ENCODE results near the gene VAX1.

The VAX1 gene

GRCh38 chr10:117163954-117164548 lies 26.0 kb upstream of the VAX1 start:
- DNase-seq = no peak

DNA sequence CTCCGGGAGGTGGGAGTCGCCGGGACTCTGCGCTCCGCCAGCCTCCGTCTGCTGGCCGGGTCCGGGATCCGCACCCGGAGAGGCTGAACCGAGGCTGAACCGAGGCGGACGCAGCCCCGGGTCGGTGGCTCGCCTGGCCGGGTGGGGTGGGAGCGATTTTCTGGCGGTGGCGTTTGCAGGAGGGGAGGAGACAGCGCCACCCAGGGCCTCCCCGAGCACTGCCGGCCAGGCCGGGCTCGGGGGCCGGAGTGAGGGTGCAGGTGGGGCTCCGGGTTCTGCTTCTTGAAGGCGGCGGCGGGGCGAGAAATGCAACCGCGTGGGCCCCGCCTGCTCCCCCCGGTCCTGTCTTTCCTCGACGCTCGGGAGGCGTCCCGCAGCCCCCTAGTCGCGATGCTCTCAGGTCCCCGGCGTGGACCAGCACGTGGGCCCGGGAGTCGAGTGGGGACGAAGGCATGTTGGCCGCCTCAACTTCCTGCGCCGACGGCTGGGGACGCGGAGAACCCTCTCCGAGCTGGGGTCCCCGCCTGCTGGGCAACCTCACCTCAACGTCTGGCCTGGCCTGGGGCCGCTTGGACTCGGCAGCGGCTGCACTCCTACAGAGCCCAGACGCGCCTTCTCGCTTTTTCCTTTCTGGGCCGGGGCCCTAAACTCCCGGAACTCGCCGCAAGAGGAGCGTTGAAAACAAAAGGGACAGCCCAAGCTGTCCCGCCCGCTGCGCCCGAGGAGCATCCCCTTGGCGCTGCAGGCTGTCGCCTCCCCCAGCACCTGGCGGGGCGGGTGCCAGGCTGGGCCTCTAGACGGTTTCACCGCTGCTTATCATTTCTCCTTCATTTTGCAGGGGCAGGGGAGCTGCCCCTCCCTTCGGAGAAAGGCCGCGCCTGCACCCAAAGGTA lies 25.2 kb upstream of the VAX1 start:
- DNase-seq = no peak

DNA sequence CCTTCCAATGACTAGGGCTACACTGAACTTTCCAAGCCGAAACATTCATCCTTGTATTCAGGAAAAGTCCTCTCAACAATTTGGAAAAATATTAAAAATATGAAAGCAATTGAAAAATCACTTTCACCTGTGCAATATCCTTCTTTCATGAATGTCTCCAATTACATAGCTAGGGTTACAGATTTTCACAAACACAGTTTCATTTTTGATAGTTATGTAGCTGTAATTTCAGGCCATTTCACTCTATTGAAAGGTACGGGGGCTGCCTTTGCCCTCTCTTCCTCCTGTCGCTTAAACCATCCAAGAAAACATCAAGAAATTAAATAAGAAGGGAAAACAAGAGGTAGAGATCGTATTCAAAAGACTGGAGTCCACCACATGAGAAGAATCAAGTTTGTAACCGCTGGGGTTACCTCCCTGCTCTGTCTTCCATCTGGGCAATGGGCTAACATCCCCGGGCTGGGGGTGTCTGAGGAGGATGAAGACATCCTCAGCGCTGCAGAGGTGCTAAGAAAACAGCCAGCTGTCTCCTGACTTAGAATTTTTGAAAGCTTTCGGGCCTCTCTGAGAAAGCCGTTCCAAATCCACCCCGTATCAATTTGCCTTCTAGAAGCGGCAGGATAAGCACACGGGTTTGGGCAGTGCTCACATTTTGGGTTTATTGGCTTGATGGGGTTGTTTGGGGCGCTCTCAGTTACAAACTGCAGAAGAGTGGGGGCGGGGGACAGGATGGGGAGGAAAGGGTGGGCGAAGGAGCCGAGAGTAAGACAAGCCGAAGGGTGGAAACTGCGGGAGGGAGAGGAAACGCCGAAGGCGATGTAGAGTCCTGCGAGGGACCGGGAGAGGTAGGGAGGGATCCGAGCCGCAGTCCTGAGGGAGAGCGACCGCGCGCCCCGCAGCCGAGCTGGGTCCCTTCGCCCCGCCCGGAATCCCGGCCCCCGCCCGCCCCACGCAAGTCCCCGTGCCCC lies 24.3 kb upstream of the VAX1 start:
- no peak for DNase-seq

DNA sequence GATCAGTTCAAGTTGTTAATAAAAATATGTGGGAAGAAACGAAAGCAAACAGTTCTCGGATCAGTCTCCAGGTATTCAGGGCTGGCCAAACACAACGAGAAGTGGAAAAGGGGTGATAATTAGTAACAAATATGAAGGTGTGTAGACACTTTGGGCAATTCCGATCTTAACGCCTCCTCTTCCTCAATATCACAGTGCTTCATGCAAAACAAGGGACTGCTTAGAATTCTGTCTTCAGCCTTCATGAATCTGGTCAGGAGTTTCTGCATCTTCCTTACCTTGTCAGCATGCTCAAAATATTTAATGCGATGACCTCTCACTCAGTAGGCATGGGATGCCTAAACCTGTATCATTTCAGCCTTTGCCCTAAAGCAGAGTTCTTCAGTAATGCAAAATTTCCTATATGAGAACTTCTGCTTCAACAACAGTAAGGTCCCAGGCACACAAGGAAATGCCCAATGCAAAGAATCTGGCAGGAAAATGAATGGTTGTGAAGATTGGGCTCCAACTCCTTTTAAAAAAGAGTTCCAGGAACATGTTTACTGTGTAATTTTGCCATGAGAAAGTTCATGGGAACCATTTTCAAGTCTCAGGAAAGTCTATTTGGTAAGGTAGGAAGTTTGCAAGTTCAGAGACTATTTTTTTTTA lies 23.4 kb upstream of the VAX1 start:
- no peak for DNase-seq

DNA sequence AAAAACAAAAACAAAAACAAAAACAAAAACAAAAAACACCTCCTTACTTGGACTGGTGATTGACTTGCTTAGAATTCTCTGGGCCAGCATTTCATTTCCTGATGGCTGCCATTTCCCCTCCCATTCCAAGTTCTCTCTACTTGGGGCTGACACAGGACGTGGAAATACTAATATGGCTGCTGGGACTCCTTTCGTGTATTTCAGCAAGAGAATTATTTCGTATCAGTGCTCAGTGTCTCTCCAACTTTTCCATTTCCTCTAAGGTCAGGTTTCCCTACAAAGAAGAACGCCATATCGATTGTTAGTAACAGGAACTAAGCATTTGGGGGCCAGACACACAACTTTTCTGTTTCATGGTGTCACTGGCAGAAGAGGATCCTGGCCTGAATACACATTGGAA lies 22.5 kb upstream of the VAX1 start:
- no peak for DNase-seq

- DNase-seq = no peak
Observed at GRCh38 chr10:117159390-117159789, 21.3 kb upstream of the VAX1 start.

DNA sequence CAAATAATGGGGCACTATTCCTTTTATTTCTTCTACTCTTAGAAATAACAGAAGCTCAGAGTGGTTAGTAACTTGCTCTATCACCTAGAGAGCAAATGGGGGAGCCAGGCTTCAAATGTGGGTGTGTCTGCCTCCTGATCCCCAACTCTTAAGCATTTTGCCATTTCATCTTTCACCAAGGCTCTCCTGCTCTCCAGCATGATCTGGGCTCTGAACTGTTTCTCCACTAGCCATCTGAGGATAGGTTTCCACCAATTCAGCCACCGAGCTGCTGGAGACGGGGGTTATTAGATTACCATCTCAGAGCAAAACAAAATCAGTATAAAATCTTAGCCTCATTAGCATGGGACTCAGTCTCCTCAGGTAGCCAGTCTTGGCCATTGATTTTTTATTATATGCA lies 20.2 kb upstream of the VAX1 start:
- no peak for DNase-seq

- no peak for DNase-seq
Observed at GRCh38 chr10:117152668-117153067, 14.6 kb upstream of the VAX1 start.

- no peak for DNase-seq
Observed at GRCh38 chr10:117148284-117148683, 10.2 kb upstream of the VAX1 start.

DNA sequence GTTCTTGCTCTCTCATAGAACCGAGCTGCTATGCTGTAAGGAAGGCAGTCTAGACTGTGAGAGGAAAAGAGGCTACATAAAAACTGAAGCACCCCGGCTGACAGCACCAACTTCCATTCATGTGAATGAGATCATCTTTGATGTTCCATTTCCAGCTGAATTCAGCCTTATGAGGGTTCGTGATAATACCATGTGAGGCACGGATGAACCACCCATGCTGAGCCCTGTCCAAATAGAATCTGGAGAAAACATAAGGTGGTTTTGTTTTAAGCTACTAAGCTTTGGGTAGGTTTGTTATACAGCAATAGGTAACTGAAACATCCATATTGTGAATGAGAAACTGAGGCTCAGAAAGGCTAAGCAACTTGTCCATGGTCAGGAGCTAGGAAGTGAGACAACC lies 6.9 kb upstream of the VAX1 start:
- DNase-seq = no peak

DNA sequence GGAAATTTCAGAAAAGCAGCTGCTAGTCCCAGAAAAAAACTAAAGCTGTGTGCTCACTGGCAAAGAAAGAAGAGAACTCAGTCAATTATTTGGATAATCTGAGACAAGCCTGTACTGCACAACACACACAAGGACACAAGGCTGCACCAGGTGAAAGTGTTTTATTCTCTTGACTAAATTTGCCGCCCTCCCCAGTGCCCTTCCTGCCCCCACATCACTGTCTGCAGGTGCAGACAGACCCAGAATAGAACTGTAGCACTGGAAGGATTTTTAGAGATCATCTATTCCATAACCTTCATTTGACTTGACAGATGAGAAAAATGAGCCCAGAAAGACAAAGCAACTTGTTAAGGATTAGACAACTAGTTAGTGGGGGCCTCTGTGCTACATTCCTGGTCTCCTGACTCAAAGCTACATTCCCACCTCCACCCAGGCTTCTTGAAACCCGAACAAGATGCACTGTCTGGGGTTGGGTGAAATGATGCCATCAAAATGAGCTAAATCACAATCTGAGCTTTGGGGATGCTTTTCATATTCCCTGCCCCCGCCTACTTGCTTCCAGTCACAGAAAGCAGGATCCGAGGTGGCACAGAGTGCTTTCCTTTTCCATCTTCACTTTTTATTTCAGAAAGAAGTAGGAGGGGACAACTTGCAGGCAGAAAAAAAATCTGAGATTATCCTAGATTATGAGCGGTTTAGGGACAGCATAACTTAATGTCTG lies 5.2 kb upstream of the VAX1 start:
- DNase-seq = no peak

GRCh38 chr10:117140525-117140902 lies 2.4 kb upstream of the VAX1 start:
- no peak for DNase-seq

DNA sequence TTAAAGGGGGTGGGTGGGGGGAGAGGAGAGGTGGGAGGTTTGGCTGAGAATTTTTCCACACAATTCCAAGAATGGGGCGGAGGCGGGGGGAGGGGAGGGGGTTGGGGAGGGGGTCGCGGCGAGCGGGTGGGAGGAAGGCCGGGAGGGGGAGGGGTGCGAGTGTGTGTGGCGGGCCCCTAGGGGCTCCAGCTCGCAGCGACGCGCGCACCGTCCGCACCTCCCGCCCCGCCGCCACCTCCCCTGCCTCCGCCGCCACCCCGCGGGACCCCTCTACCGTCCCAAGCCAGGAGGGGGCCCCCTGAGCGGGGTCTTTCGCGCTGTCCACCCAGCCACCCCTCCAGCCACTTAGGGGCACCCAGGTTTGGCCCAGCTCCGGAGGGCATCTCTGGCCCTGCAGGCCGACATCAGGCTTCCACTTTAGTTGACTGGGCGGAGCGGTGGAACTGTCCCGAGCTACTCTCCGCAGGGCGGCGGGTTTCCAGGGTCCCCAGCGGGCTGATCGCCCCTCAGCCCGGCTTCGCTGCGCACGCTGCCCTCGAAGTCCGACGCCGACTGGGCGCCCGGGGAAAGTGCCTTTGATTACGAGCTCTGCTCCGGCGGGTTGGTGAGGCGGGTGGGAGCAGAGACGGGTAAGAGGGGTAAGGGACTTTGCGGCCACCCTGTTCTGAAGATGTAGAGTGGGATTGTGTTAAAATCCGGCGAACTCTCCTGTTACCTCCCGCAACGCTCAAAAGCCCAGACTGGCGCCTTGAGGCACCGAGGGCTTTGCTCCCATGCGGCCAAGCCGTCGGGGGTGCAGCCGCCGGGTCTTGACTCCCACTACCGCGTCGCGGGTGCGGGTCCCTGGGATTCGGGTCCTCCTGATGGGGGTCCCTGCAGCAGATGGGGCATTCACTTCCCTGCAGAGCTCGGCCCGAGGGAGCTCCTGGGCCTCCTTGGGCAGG lies 1.8 kb upstream of the VAX1 start:
- DNase-seq = no peak

- no peak for DNase-seq
Observed at GRCh38 chr10:117138838-117139580, 939 bp upstream of the VAX1 start.

- DNase-seq = no peak
Observed at GRCh38 chr10:117137031-117137910, 799 bp downstream of the VAX1 start.

GRCh38 chr10:117136391-117136975 lies 1.6 kb downstream of the VAX1 start:
- no peak for DNase-seq

- DNase-seq = no peak
Observed at GRCh38 chr10:117135480-117136140, 2.5 kb downstream of the VAX1 start.

DNA sequence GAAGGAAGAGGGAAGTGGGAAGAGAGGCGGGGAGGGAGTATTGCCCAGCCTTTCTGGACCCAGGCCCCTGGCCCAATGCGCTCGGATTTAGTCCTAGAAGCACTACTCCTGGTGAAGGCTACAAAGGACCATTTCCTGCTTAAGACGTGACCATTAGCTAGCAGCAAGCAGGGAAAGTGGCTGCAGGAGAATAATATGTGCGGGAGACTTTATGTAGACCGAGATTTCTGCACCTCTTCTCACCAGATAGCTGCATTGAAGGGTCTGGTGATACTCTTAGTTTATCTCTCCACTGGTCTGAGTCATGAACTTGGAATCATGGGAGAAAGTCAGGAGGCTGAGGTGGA lies 3.1 kb downstream of the VAX1 start:
- DNase-seq = no peak
